HL-60 (cell line): ENCODE measurements around the gene TASP1.

ENCODE experiments used
- DNase-seq, 2 experiments: peaks; one replicate each; pipeline ENCODE4 v3.0.0-alpha.2; 2010 to 2020; ENCODE audit warnings: low read depth in 1 of 2, low spot score in 1 of 2
- H3K27ac ChIP-seq: fragments of 250-450 bp; sonication (Bioruptor Pico); replicated peaks from 2 replicates; pipeline ENCODE4 v1.5.1; 2020; ENCODE audit warnings: mild to moderate bottlenecking, moderate library complexity
- H3K27me3 ChIP-seq: fragments of 250-450 bp; sonication (Bioruptor Pico); 2 replicates; pipeline ENCODE4 v1.5.1; 2021; ENCODE audit warnings: mild to moderate bottlenecking, moderate library complexity; ENCODE audit not compliant: insufficient read depth, poor library complexity, severe bottlenecking
- H3K4me3 ChIP-seq: replicated peaks from 2 replicates; pipeline ENCODE4 v1.5.1; 2011; ENCODE audit warnings: mild to moderate bottlenecking, control low read depth, low read length; ENCODE audit not compliant: insufficient read depth
- GABPA ChIP-seq: IDR thresholded peaks from 2 replicates; pipeline ENCODE4 v1.6.1; 2012; ENCODE audit warnings: low read depth
- POLR2AphosphoS5 ChIP-seq: IDR thresholded peaks from 2 replicates; pipeline ENCODE4 v1.6.1; 2012; ENCODE audit warnings: low read depth
- SPI1 ChIP-seq: IDR thresholded peaks from 2 replicates; pipeline ENCODE4 v1.6.1; 2012; ENCODE audit warnings: low read depth, mild to moderate bottlenecking, borderline replicate concordance
- long read RNA-seq: library from polyadenylated mRNA; unstranded; transcript quantifications from one replicate; pipeline ENCODE4 v2.0.0, GENCODE V29; 2020
- TF ChIP-seq, protein P1 (sequence below): IDR thresholded peaks from one replicate; pipeline ENCODE4 v1.5.1; 2011; ENCODE audit warnings: low read length, control low read depth, inconsistent platforms; ENCODE audit not compliant: insufficient read depth
- TF ChIP-seq, protein P2 (sequence below): IDR thresholded peaks from 2 replicates; pipeline ENCODE4 v1.6.1; 2012; ENCODE audit warnings: low read depth; ENCODE audit not compliant: insufficient replicate concordance

The TASP1 gene, protein sequence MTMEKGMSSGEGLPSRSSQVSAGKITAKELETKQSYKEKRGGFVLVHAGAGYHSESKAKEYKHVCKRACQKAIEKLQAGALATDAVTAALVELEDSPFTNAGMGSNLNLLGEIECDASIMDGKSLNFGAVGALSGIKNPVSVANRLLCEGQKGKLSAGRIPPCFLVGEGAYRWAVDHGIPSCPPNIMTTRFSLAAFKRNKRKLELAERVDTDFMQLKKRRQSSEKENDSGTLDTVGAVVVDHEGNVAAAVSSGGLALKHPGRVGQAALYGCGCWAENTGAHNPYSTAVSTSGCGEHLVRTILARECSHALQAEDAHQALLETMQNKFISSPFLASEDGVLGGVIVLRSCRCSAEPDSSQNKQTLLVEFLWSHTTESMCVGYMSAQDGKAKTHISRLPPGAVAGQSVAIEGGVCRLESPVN
- long read RNA-seq, transcript TASP1-201 (14 exons, 2,352 nt): major isoform, 45 of 85 reads
- long read RNA-seq, partial matches to known transcripts: 14 of 85 reads
- long read RNA-seq, other reads (novel, unspliced or antisense): 25 of 85 reads

DNA sequence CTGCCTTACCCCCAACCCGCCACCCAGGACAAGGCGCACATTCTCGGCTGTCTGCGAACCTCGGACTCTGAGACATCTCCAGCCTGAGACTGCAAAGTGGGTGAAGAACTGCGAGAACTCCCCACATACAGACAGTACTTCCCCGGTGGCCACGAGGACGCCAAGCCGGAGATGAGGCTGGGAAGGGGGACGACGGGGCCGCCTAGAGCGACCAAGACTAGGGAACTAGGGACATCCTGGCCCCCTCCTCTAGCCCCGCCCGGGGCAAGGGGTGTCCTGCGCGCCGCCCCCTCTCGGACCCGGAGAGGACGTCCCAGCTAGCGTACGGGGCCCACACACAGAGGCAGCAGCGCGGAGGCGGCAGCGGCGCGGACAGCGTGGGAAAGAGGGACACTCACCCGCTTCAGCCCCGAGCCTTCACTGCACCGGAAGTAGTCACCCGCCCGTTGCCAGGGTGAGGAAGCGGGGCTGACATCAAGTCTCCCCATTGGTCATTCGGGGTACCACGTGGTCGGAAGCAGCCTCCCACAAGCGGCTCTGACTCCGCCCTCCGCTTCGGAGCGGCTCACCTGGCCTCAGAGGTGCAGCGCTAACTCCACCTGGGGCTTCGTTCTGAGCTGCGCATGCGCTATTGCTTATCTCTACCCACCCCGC is at the start of gene TASP1:
TASP1 (minus strand) TSS at position 437 of the 654 bp plus-strand sequence. CDS start 8,854 bp downstream, outside the sequence.
- Histone ChIP-seq H3K4me3 (peak within 1 kb of the TSS; percentile 99), H3K27ac (peak within 1 kb of the TSS; percentile 73), H3K27me3 (no peaks in the 10 kb centered on the region)
- DNase-seq: peak; percentile 89 to 97
- TF ChIP-seq, protein P1, sequence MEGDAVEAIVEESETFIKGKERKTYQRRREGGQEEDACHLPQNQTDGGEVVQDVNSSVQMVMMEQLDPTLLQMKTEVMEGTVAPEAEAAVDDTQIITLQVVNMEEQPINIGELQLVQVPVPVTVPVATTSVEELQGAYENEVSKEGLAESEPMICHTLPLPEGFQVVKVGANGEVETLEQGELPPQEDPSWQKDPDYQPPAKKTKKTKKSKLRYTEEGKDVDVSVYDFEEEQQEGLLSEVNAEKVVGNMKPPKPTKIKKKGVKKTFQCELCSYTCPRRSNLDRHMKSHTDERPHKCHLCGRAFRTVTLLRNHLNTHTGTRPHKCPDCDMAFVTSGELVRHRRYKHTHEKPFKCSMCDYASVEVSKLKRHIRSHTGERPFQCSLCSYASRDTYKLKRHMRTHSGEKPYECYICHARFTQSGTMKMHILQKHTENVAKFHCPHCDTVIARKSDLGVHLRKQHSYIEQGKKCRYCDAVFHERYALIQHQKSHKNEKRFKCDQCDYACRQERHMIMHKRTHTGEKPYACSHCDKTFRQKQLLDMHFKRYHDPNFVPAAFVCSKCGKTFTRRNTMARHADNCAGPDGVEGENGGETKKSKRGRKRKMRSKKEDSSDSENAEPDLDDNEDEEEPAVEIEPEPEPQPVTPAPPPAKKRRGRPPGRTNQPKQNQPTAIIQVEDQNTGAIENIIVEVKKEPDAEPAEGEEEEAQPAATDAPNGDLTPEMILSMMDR: no peak
- peak; percentile 47; the same call in 1 of the 2 replicates for TF ChIP-seq POLR2AphosphoS5
- TF ChIP-seq GABPA: peak; percentile 80

DNA sequence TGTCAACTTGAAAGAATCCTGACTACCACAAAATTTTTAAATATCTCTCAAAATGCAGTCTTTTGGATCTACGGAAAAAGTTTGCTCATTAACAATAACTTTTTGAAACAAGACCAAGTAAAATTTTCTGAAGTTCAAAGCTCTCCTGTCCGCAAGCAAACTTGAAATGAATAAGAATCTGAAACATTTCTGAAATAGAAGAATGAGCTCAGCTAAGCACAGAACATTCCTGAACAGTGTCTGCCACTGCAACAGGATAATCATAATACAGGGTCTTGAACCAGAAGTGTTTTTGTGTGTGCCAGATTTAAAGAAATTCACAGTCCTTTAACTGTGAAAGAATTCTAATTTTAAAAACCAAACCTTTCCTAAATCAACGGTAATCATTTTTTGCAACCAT is 49.1 kb upstream of the TASP1 start:
- Histone ChIP-seq H3K4me3 (no peak overlapping the region), H3K27me3 (no peaks in the 10 kb centered on the region), H3K27ac (no peak overlapping the region)
- DNase-seq: no peak
- TF ChIP-seq POLR2AphosphoS5 (no peak), SPI1 (no peak), GABPA (no peak)
- TF ChIP-seq, protein P2, sequence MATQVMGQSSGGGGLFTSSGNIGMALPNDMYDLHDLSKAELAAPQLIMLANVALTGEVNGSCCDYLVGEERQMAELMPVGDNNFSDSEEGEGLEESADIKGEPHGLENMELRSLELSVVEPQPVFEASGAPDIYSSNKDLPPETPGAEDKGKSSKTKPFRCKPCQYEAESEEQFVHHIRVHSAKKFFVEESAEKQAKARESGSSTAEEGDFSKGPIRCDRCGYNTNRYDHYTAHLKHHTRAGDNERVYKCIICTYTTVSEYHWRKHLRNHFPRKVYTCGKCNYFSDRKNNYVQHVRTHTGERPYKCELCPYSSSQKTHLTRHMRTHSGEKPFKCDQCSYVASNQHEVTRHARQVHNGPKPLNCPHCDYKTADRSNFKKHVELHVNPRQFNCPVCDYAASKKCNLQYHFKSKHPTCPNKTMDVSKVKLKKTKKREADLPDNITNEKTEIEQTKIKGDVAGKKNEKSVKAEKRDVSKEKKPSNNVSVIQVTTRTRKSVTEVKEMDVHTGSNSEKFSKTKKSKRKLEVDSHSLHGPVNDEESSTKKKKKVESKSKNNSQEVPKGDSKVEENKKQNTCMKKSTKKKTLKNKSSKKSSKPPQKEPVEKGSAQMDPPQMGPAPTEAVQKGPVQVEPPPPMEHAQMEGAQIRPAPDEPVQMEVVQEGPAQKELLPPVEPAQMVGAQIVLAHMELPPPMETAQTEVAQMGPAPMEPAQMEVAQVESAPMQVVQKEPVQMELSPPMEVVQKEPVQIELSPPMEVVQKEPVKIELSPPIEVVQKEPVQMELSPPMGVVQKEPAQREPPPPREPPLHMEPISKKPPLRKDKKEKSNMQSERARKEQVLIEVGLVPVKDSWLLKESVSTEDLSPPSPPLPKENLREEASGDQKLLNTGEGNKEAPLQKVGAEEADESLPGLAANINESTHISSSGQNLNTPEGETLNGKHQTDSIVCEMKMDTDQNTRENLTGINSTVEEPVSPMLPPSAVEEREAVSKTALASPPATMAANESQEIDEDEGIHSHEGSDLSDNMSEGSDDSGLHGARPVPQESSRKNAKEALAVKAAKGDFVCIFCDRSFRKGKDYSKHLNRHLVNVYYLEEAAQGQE: no peak
- TF ChIP-seq, protein P1: no peak

DNA sequence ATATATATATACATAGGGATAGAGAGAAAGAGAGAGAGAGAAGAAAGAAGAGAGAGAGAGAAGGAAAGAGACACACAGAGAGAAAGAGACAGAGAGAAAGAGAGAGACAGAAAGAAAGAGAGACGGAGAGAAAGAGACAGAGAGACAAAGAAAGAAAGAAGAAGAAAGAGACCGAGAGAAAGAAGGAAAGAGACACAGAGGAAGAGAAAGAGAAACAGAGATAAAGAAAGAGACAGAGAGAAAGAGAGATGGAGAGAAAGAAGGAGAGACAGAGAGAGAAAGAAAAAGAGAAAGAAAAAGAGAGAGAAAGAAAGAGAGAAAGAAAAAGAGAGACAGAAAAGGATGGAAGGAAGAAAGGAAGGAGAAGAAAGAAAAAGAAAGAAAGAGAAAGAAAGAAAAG is 46.9 kb upstream of the TASP1 start:
- no peak for DNase-seq
- H3K27me3 ChIP-seq: no peaks in the 10 kb centered on the region
- H3K4me3 ChIP-seq: no peak overlapping the region
- H3K27ac ChIP-seq: peak overlapping the region; percentile 63
- TF ChIP-seq POLR2AphosphoS5 (no peak), SPI1 (no peak), GABPA (no peak)
- TF ChIP-seq, protein P2: no peak
- TF ChIP-seq, protein P1: no peak
